Measurements from ENCODE around the gene NPTX2. TPM values are rescaled to one million over a fixed set of nuclear protein-coding genes. Genes with fewer than 3 reads are reported as not detected.

NPTX2 gene
- total RNA-seq, 2 experiments from 2014 or later, result not detected

DNA sequence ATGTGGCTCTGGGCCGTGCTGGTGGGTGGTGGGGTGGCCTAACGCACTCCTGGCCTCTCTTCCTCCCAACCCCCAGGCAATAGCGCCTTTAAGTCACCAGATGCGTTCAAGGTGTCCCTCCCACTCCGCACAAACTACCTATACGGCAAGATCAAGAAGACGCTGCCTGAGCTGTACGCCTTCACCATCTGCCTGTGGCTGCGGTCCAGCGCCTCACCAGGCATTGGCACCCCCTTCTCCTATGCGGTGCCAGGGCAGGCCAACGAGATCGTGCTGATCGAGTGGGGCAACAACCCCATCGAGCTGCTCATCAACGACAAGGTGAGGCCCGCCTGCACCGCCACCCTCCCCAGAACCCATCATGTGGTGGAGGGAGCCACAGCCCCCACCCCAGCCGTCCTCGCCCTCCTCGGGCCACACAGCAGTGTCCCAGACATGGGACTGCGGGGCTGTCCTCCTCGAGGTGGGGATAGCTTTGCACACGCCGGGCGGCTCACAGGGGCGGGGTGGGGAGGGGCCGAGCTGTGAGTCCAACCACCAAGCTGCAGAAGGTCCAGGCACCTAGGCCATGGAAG, 7.8 kb downstream of the NPTX2 start:
- POLR2A ChIA-PET, result no interaction called here
- H3K4me3 Mint-ChIP-seq, result no peak overlapping the region
- CTCF ChIA-PET, result no interaction called here

DNA sequence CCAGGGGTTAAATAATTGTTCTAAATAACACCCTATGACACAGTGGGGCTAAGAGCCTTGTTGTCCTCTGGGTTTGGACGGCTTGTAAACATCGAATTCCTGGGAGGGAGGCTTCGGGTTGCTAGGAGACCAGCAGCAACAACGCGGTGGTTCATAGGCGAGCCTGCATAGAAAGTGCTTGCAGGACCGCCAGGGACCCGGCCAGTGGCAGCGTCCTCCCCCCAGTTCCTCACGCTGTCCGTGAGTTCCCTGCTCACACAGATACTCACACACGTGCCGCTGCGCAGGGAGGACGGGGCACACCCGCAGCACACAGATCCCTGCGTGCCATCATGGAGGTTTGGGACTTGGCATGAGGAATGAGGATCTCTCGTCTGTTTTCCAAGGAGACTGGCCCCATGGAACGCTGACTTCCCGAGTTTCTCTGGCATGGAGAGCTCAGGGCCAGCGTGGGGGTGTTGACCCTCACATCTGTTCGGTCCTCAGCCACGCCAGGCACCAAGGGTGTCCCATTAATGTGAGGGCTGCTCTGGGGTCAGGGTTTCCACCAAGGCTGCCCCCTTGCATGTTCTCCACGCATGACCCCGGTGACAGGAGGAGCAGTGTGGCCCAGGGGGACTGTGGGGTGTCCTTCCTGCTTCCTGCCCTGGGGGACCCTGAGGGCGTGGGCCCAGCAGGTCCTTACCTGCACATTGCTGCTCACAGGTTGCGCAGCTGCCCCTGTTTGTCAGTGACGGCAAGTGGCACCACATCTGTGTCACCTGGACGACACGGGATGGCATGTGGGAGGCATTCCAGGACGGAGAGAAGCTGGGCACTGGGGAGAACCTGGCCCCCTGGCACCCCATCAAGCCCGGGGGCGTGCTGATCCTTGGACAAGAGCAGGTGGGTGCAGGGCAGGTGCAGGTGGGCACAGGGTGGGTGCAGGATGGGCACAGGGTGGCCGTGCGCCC, 9.7 kb downstream of the NPTX2 start:
- H3K9me3 Mint-ChIP-seq, result no peaks in the 10 kb centered on the region
- no peak overlapping the region for H3K27ac Mint-ChIP-seq
- H3K4me1 Mint-ChIP-seq (ENCODE audit: low read depth), result no peaks in the 10 kb centered on the region
- H3K36me3 Mint-ChIP-seq, result no peaks in the 10 kb centered on the region
- ChIA-PET POLR2A (no interaction called here), CTCF (no interaction called here)
- DNase-seq, result no peak
- intact Hi-C loops (cut with micrococcal nuclease), result no loop called here
- no peak overlapping the region for H3K4me3 Mint-ChIP-seq
- H3K27me3 Mint-ChIP-seq, result peaks cover 4% of the 10 kb centered on the region

More for the DNA sequence above, 7.8 kb downstream of the NPTX2 start:
- H3K4me1 Mint-ChIP-seq (ENCODE audit: low read depth), result no peaks in the 10 kb centered on the region
- H3K27me3 Mint-ChIP-seq, result peaks cover 15% of the 10 kb centered on the region
- H3K27ac Mint-ChIP-seq, result no peak overlapping the region
- no peak for DNase-seq
- no peaks in the 10 kb centered on the region for H3K9me3 Mint-ChIP-seq
- H3K36me3 Mint-ChIP-seq, result no peaks in the 10 kb centered on the region
- intact Hi-C loops (cut with micrococcal nuclease), result no loop called here

DNA sequence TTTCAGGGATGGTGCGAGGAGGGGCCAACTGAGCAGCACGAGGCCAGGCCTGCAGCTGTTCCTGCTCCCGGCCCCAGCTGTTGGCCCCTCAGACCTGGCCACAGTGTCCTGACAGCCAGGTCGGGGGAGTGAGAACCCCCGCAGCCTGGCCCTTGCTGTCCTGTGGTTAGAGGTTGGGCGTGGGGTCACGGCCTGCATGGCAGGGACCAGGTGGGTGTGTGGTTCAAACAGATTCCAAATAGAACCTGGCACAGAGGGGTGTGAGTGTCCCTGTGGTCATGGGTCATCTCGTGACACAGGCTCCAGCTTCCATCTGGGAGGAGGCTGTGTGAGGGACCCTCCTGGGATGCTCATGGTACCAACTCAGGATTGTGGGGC, 10.3 kb downstream of the NPTX2 start:
- intact Hi-C loops (cut with micrococcal nuclease), result no loop called here
- DNase-seq, result no peak
- H3K27ac Mint-ChIP-seq, result no peak overlapping the region
- no peak overlapping the region for H3K4me3 Mint-ChIP-seq
- H3K27me3 Mint-ChIP-seq, result peaks cover 4% of the 10 kb centered on the region
- no peaks in the 10 kb centered on the region for H3K36me3 Mint-ChIP-seq
- no peaks in the 10 kb centered on the region for H3K4me1 Mint-ChIP-seq (ENCODE audit: low read depth)
- ChIA-PET POLR2A (no interaction called here), CTCF (no interaction called here)
- peaks cover 5% of the 10 kb centered on the region for H3K9me3 Mint-ChIP-seq

DNA sequence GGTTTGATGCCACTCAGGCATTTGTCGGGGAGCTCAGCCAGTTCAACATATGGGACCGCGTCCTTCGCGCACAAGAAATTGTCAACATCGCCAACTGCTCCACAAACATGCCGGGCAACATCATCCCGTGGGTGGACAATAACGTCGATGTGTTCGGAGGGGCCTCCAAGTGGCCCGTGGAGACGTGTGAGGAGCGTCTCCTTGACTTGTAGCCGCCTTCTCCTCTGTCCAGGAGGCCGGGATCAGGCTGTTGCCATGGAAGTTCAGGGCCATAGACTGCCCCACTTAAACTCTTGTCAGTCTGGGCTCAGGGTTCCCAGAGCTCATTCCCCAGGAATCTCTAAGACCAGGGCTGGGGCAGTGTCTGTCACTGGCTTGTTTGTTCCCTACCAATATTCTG, 11.3 kb downstream of the NPTX2 start:
- peaks cover 4% of the 10 kb centered on the region for H3K27me3 Mint-ChIP-seq
- no peak for DNase-seq
- intact Hi-C loops (cut with micrococcal nuclease), result no loop called here
- no peak overlapping the region for H3K27ac Mint-ChIP-seq
- H3K4me1 Mint-ChIP-seq (ENCODE audit: low read depth), result no peaks in the 10 kb centered on the region
- H3K9me3 Mint-ChIP-seq, result peaks cover 6% of the 10 kb centered on the region
- H3K4me3 Mint-ChIP-seq, result no peak overlapping the region
- POLR2A ChIA-PET, result no interaction called here
- CTCF ChIA-PET, result no interaction called here
- no peaks in the 10 kb centered on the region for H3K36me3 Mint-ChIP-seq

DNA sequence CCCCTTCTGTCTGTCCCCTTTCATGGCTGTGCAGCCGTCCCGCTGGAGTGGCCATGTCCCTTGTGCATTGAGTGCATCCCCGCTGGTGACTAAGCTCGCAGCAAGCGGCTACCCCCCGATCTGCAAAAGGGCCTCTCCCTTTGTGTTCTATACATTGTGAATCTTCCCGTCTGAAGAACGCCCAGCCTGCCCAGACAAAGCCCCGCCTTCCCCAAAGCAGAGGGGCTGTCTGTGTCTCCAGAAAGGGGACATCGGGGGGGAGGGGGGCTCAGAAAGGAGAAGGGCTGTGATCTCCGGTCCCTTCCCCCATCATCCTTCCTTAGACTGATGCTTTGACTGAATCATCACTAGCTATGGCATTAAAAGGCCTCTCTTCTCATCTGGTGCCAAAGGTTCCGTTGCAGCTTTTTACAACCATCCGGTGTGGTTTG, 11.9 kb downstream of the NPTX2 start:
- Mint-ChIP-seq H3K36me3 (no peaks in the 10 kb centered on the region), H3K27me3 (peaks cover 4% of the 10 kb centered on the region), H3K4me3 (no peak overlapping the region), H3K27ac (no peak overlapping the region), H3K9me3 (peaks cover 6% of the 10 kb centered on the region), H3K4me1 (ENCODE audit: low read depth) (no peaks in the 10 kb centered on the region)
- DNase-seq, result no peak
- intact Hi-C loops (cut with micrococcal nuclease), result no loop called here
- CTCF ChIA-PET, result no interaction called here
- POLR2A ChIA-PET, result interaction anchor here (0.6 kb wide), 1 partner anchor 8 kb away, joined by 3 read pairs; no protein-coding TSS in a partner anchor

DNA sequence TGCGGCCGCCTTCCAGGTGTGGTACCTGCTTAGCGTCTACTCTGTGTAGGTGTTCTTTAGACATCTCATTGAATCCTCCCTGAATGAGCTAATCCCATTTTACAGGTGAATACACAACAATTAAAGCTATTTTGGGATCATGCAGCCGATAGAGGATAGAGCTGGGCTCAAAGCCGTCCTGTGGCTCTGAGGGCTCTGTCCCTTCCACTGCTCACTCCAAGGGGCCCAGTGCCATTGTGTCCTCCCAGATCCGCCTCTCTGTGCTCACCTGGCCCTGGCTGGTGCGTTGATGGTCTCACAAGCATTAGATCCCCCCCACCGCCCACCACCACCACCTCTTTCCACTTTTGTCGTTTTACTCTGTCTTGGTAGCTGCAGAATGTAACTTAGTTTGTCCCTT, 13.1 kb downstream of the NPTX2 start:
- Mint-ChIP-seq H3K36me3 (no peaks in the 10 kb centered on the region), H3K4me3 (no peak overlapping the region), H3K4me1 (ENCODE audit: low read depth) (no peaks in the 10 kb centered on the region), H3K9me3 (peaks cover 6% of the 10 kb centered on the region), H3K27ac (no peak overlapping the region), H3K27me3 (peaks cover 4% of the 10 kb centered on the region)
- ChIA-PET CTCF (interaction anchor here (0.7 kb wide), 1 partner anchor 37 kb away, joined by 3 read pairs; no protein-coding TSS in a partner anchor), POLR2A (no interaction called here)
- intact Hi-C loops (cut with micrococcal nuclease), result no loop called here
- DNase-seq, result no peak

DNA sequence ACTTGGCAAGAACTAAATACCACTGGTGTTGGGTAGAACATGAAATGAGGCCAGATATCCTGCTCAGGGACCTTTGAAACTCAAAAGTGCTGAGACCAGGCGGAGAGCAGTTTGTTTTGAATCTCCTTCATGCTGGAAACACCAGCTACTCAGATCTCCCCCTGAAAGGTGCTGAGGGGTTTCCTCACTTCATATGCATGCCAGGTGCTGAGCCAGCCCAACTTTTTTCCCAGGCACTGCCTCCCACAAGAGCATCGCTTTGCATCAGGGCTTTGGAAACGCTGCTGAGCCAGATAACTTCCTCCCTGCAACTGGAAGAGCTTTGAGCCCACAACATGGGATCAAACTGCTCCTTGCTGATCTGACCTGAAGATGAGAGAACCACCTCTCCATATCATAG, 13.7 kb downstream of the NPTX2 start:
- Mint-ChIP-seq H3K36me3 (no peaks in the 10 kb centered on the region), H3K9me3 (peaks cover 6% of the 10 kb centered on the region), H3K4me3 (no peak overlapping the region), H3K4me1 (ENCODE audit: low read depth) (no peaks in the 10 kb centered on the region), H3K27me3 (peaks cover 4% of the 10 kb centered on the region), H3K27ac (no peak overlapping the region)
- DNase-seq, result no peak
- intact Hi-C loops (cut with micrococcal nuclease), result no loop called here
- POLR2A ChIA-PET, result no interaction called here
- CTCF ChIA-PET, result no interaction called here

DNA sequence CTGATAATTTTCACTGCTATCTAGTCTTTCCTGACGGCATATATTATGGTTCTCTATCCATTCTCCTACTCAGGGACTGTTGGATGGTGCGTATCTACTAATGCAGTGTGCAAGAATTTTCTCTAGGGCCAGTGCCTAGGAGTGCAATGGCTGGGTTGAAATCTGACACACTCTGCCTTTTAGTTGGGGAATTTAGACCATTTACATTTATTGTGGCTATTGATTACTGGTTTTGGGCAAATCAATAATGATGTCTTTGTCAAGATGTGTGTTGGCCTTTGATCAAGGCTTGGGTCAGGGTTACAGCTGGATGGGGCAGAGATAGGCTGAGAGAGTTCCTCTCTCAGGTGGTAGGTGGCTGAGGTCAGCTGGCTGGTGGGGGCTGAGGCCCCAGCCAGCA, 21.8 kb downstream of the NPTX2 start:
- H3K9me3 Mint-ChIP-seq, result peaks cover 14% of the 10 kb centered on the region
- intact Hi-C loops (cut with micrococcal nuclease), result no loop called here

DNA sequence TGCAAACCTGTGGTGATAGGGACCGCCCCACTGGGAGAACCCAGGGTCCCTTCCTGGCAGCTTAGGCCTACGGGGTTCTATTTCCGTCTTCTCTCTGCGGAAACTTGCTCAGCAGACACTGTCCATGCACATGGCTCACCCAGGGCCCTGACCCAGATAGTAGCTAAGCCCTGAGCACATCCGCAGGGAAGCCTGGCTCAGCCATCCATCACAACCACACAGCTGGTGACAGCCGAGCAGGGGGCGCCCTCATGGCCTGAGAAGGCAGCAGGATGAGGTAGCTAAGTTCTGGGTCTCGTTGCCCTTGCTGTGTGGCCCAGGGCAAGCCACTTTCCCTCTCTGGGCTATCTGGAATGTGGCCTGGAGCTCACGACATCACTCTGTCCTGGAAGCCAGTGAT, 23.3 kb downstream of the NPTX2 start:
- CTCF ChIA-PET, result no interaction called here
- intact Hi-C loops (cut with micrococcal nuclease), result no loop called here
- no peak overlapping the region for H3K4me3 Mint-ChIP-seq

More for the DNA sequence above, 21.8 kb downstream of the NPTX2 start:
- Mint-ChIP-seq H3K27ac (no peak overlapping the region), H3K27me3 (no peaks in the 10 kb centered on the region), H3K4me3 (no peak overlapping the region), H3K4me1 (ENCODE audit: low read depth) (no peaks in the 10 kb centered on the region), H3K36me3 (no peaks in the 10 kb centered on the region)
- ChIA-PET CTCF (no interaction called here), POLR2A (no interaction called here)
- no peak for DNase-seq

DNA sequence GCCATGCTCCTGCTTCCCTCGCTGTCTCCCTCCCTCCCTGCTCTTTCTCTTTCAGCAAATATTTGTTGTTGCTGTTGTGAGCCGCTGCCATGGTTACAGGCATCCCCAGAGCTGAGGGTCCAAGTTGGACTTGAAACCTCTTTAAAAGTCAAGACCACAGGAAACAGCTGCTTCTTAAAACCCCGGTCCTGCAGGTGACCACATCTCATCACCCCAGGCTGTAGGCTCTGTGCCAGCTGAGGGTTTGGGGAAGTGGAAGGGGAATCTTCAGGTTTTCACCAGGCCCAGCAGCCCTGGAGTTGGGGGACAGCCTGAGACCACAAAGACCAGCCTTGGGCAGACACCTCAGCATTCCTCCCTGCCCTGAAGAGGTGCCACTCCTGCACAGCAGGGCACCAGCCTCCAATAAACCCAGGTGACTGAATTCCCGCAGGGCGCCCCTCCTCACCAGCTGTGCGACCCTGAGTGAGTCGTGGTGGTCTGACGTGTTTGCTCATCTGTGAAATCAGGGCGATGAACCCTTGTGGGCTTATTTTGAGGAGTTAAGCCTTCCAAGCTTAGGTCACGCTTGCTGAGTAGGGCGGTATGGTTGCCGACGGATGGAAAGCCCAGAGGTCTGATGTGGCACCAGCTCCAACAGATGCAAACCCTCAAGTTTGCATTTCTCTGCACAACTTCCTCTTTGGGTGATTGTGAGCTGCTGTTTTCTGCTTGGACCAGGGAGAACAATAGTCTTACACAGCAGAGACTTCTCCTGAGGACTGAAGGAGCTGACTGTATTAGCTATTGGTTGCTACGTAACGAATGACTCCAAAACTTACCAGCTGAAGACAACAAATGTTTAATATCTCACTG, 24.8 kb downstream of the NPTX2 start:
- H3K4me1 Mint-ChIP-seq (ENCODE audit: low read depth), result no peaks in the 10 kb centered on the region
- CTCF ChIA-PET, result interaction anchor here (0.7 kb wide), 1 partner anchor 104 kb away, joined by 3 read pairs; no protein-coding TSS in a partner anchor
- intact Hi-C loops (cut with micrococcal nuclease), result no loop called here

More for the DNA sequence above, 23.3 kb downstream of the NPTX2 start:
- H3K27ac Mint-ChIP-seq, result no peak overlapping the region
- no peaks in the 10 kb centered on the region for H3K4me1 Mint-ChIP-seq (ENCODE audit: low read depth)
- DNase-seq, result no peak
- POLR2A ChIA-PET, result no interaction called here
- peaks cover 14% of the 10 kb centered on the region for H3K9me3 Mint-ChIP-seq
- no peaks in the 10 kb centered on the region for H3K27me3 Mint-ChIP-seq
- H3K36me3 Mint-ChIP-seq, result no peaks in the 10 kb centered on the region

DNA sequence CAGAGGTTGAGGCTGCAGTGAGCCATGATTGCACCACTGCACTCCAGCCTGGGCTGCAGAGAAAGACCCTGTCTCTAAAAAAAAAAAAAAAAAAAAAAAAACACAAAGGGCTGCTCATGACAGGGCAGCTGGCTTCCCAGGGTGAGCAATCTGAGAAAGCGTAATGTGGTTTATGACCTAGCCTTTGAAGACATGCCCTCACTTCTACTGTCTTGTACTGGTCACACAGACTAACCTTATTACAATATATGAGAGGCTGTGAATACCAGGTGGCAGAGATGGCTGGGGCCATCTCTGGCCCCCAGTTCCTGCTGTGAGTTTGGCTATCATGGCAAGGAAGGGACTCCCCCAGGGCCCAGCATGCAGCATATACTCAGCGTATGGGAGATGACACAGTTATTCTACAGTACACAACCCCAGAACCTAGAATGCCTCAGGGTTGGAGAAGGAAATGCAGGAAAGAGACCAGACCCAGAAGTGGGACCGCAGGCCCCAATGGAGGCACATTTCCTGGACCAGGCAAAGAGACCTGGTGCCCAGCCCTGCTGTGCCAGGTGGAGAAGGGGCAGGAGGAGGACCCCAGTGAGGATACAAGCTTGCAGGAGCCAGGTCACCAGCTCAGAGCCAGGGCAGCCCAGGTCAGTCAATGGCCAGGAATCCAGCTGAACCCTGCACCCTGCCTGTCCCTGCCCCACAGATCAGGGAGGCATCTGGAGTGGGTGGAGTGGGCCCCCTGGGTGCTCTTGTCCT, 26.3 kb downstream of the NPTX2 start:
- peaks cover 7% of the 10 kb centered on the region for H3K9me3 Mint-ChIP-seq
- ChIA-PET POLR2A (no interaction called here), CTCF (no interaction called here)
- peaks cover 2% of the 10 kb centered on the region for H3K27me3 Mint-ChIP-seq
- H3K36me3 Mint-ChIP-seq, result no peaks in the 10 kb centered on the region
- H3K27ac Mint-ChIP-seq, result no peak overlapping the region
- intact Hi-C loops (cut with micrococcal nuclease), result no loop called here
- no peaks in the 10 kb centered on the region for H3K4me1 Mint-ChIP-seq (ENCODE audit: low read depth)
- H3K4me3 Mint-ChIP-seq, result no peak overlapping the region
- DNase-seq, result no peak

More for the DNA sequence above, 24.8 kb downstream of the NPTX2 start:
- Mint-ChIP-seq H3K9me3 (peaks cover 14% of the 10 kb centered on the region), H3K36me3 (no peaks in the 10 kb centered on the region), H3K4me3 (no peak overlapping the region), H3K27ac (no peak overlapping the region), H3K27me3 (peaks cover 2% of the 10 kb centered on the region)
- POLR2A ChIA-PET, result no interaction called here
- DNase-seq, result no peak

DNA sequence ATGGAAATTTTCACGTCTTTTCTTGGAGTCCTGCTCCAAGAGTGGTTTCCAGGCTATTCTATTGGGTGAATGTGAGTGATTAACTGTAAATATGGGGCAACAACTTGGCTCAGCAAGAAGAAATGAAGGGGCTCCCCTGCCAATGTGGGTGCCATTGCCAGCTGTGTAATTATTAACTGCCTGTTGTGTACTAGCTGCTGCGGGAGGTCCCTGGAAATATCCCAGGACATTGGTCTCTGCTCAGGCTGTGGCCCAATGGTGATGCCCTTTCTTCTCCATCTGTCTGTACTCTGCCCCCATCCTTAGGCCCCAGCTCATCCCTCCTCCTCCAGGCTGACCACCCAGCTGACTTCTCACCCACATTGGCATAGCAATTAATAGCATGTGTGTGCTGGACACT, 29.4 kb downstream of the NPTX2 start:
- peaks cover 2% of the 10 kb centered on the region for H3K27me3 Mint-ChIP-seq
- peaks cover 2% of the 10 kb centered on the region for H3K36me3 Mint-ChIP-seq
- intact Hi-C loops (cut with micrococcal nuclease), result no loop called here
- no peaks in the 10 kb centered on the region for H3K4me1 Mint-ChIP-seq (ENCODE audit: low read depth)
- peaks cover 5% of the 10 kb centered on the region for H3K9me3 Mint-ChIP-seq
- no peak for DNase-seq
- POLR2A ChIA-PET, result no interaction called here
- H3K4me3 Mint-ChIP-seq, result no peak overlapping the region
- CTCF ChIA-PET, result no interaction called here
- H3K27ac Mint-ChIP-seq, result no peak overlapping the region

Data from activated CD4-positive, alpha-beta memory T cell treated with anti-CD3 and anti-CD28 coated beads for 36 hours (primary cell).